DOHH2 (cell line): ENCODE results near the gene ITGAL.

Source experiments
- EZH2phosphoT487 ChIP-seq: fragments of 200-600 bp; sonication (generic); IDR thresholded peaks from 2 replicates; pipeline ENCODE4 v1.6.1; 2017; ENCODE audit warnings: borderline replicate concordance, mild to moderate bottlenecking, antibody characterized with exemption, low read length, moderate library complexity, mixed read lengths
- TF ChIP-seq, protein P1 (sequence below): fragments of 200-600 bp; sonication (generic); IDR thresholded peaks from one replicate; pipeline ENCODE4 v1.5.1; 2014; ENCODE audit warnings: antibody characterized with exemption, mild to moderate bottlenecking, low read depth, low read length; ENCODE audit not compliant: poor library complexity, severe bottlenecking

DNA sequence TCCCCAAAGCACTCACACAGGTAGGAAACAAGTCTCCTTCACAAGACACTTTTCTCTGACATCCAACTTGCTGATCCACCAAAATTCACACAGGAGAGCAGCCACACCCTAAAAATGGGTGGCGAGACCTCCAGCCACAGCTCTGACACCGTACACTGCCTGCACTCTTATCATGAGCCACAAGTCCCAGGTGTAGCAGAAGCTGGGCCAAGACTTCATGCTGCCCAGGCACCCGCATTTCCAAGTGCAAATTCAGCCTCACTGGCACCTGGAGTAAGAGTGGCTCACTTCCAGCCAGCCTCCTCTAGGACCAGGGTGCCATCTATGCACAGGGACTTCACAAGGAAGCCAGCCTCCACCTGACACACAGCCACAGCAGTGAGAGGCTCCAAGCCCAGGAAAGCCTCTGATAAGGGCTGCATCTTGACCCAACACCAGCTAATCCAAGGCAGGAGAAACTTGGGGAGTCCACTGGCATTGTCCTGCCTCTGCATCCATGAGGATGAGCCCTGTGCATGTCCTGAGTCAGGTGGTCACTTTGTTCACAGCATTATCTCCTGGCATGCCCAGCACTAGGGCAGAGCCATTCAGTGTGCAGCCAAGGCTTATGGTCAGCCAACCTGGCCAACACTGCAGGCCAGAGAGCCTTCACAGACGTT lies 56.4 kb downstream of the ITGAL start:
- TF ChIP-seq EZH2phosphoT487, result no peak
- TF ChIP-seq, protein P1, sequence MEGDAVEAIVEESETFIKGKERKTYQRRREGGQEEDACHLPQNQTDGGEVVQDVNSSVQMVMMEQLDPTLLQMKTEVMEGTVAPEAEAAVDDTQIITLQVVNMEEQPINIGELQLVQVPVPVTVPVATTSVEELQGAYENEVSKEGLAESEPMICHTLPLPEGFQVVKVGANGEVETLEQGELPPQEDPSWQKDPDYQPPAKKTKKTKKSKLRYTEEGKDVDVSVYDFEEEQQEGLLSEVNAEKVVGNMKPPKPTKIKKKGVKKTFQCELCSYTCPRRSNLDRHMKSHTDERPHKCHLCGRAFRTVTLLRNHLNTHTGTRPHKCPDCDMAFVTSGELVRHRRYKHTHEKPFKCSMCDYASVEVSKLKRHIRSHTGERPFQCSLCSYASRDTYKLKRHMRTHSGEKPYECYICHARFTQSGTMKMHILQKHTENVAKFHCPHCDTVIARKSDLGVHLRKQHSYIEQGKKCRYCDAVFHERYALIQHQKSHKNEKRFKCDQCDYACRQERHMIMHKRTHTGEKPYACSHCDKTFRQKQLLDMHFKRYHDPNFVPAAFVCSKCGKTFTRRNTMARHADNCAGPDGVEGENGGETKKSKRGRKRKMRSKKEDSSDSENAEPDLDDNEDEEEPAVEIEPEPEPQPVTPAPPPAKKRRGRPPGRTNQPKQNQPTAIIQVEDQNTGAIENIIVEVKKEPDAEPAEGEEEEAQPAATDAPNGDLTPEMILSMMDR, result no peak
